HFFc6 (cell line): ENCODE data around the gene POTEI. TPM values are rescaled to one million over a fixed set of nuclear protein-coding genes. Genes with fewer than 3 reads are reported as not detected.
"Not testable (repeated sequence)": the region's sequence is repeated elsewhere in the genome, so short reads cannot be mapped to it uniquely, and the experiment has no call there.

Source experiments
- DNase-seq: peaks from one replicate; pipeline ENCODE4 v3.0.0-alpha.2; 2018
- H3K27ac Mint-ChIP-seq: 2 replicates; pipeline ENCODE4 v1.8.0; 2020; ENCODE audit warnings: mild to moderate bottlenecking, mixed read lengths
- H3K27me3 Mint-ChIP-seq: 2 replicates; pipeline ENCODE4 v1.8.0; 2021; ENCODE audit warnings: mild to moderate bottlenecking, moderate library complexity, mixed read lengths; ENCODE audit not compliant: insufficient read depth
- H3K36me3 Mint-ChIP-seq: 2 replicates; pipeline ENCODE4 v1.8.0; 2021; ENCODE audit warnings: low read depth, mixed read lengths
- H3K4me1 Mint-ChIP-seq: 2 replicates; pipeline ENCODE4 v1.8.0; 2020; ENCODE audit warnings: low read depth, mixed read lengths
- H3K4me3 Mint-ChIP-seq: 2 replicates; pipeline ENCODE4 v1.8.0; 2020; ENCODE audit warnings: mild to moderate bottlenecking, moderate library complexity, mixed read lengths
- H3K9me3 Mint-ChIP-seq: 2 replicates; pipeline ENCODE4 v1.8.0; 2020; ENCODE audit warnings: mild to moderate bottlenecking, mixed read lengths
- long read RNA-seq: library from polyadenylated mRNA; unstranded; transcript quantifications from one replicate; pipeline ENCODE4 v2.0.0, GENCODE V29; 2019
- total RNA-seq, 6 experiments: library from RNA; stranded (reverse); fragmentation: NEBNext Ultra II Directional; extraction: Animal tissue kit (Norgen Biotek cat#: 25700); gene quantifications; 2 replicates in 1 of 6; 3 replicates in 5 of 6; pipeline ENCODE4 v1.2.3, GENCODE V29; 2021

The POTEI gene
- total RNA-seq: not detected
- long read RNA-seq, partial matches to known transcripts: 0 of 2 reads
- long read RNA-seq, other reads (novel, unspliced or antisense): 2 of 2 reads

GRCh38 chr2:130509228-130509627 lies at the start of gene POTEI:
Gene POTEI, minus strand, starts transcription at chr2:130509328. Its CDS starts 93 bp downstream, at chr2:130509235.
- not testable (repeated sequence) for H3K27ac Mint-ChIP-seq, H3K27me3 Mint-ChIP-seq, H3K4me3 Mint-ChIP-seq, H3K9me3 Mint-ChIP-seq, DNase-seq, H3K4me1 Mint-ChIP-seq, H3K36me3 Mint-ChIP-seq

DNA sequence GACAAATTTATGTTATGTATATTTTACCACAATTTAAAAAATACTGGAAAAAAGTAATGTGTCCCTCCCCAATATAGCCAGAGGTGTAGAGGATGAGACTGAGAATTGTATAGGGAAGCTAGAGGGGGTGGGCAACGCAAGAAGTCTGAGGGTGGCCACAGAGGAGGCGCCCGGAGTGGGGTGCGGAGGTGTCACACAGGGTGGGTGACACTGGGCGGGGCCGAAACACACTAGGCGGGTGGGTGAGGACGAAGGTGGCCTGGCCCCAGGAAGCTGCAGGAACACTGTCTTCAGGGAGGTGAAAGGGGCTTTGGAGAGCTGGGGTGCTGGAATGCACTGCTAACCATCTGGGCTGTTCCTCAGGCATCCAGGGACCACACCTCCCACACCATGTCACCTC lies 47.3 kb upstream of the POTEI start:
- H3K27me3 Mint-ChIP-seq, H3K9me3 Mint-ChIP-seq, H3K4me3 Mint-ChIP-seq, H3K27ac Mint-ChIP-seq, H3K4me1 Mint-ChIP-seq, H3K36me3 Mint-ChIP-seq, DNase-seq: not testable (repeated sequence)

- not testable (repeated sequence) for H3K27ac Mint-ChIP-seq, H3K4me3 Mint-ChIP-seq, H3K4me1 Mint-ChIP-seq, H3K36me3 Mint-ChIP-seq, DNase-seq, H3K9me3 Mint-ChIP-seq, H3K27me3 Mint-ChIP-seq
Measured at GRCh38 chr2:130554178-130554577, 45.0 kb upstream of the POTEI start.

GRCh38 chr2:130549475-130549874 lies 40.3 kb upstream of the POTEI start:
- not testable (repeated sequence) for H3K9me3 Mint-ChIP-seq, DNase-seq, H3K36me3 Mint-ChIP-seq, H3K27me3 Mint-ChIP-seq, H3K27ac Mint-ChIP-seq, H3K4me3 Mint-ChIP-seq, H3K4me1 Mint-ChIP-seq

DNA sequence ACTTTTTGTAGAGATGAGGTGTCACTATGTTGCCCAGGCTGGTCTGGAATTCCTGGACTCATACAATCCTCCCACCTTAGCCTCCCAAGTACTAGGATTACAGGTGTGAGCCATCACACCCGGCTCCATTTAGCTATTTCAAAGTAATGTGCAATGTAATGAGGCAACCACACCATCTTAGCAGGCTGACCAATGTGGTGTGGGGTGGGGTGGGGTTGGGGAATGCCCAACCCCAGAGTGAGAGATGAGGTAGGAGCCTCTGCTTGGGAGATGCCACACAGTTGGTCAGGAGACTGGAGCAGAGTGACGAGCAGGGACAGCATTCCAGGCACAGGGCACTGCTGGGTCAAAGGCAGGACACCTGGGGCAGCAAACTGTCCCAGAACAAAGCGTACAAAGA lies 39.3 kb upstream of the POTEI start:
- not testable (repeated sequence) for H3K9me3 Mint-ChIP-seq, H3K4me3 Mint-ChIP-seq, H3K4me1 Mint-ChIP-seq, H3K27ac Mint-ChIP-seq, H3K36me3 Mint-ChIP-seq, DNase-seq, H3K27me3 Mint-ChIP-seq

GRCh38 chr2:130544978-130545377 lies 35.9 kb upstream of the POTEI start:
- not testable (repeated sequence) for H3K36me3 Mint-ChIP-seq, DNase-seq

GRCh38 chr2:130543785-130544528 lies 34.8 kb upstream of the POTEI start:
- H3K36me3 Mint-ChIP-seq, H3K27me3 Mint-ChIP-seq, H3K4me3 Mint-ChIP-seq, H3K27ac Mint-ChIP-seq, H3K9me3 Mint-ChIP-seq, H3K4me1 Mint-ChIP-seq, DNase-seq: not testable (repeated sequence)

More at GRCh38 chr2:130544978-130545377, 35.9 kb upstream of the POTEI start:
- H3K27ac Mint-ChIP-seq, H3K27me3 Mint-ChIP-seq, H3K9me3 Mint-ChIP-seq, H3K4me3 Mint-ChIP-seq, H3K4me1 Mint-ChIP-seq: not testable (repeated sequence)

DNA sequence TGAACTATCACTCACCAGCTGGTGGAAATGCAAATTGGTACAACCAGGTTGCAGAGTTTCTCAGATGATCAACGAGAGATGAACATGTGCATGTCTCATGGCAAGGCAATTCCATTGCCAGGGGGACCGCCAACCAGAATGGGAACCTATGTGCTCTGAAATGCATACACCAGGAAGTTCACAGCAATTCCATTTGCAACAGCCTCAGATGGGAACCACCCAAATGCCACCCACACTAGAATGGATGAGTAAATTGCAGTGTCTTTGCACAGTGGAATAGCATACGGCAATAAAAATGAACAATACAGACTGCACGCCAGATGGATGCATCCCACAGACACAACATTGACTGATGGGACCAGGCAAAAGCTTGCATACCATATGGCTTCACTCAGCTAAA lies 33.7 kb upstream of the POTEI start:
- H3K9me3 Mint-ChIP-seq, H3K4me3 Mint-ChIP-seq, H3K27ac Mint-ChIP-seq, H3K4me1 Mint-ChIP-seq, H3K27me3 Mint-ChIP-seq, DNase-seq, H3K36me3 Mint-ChIP-seq: not testable (repeated sequence)

DNA sequence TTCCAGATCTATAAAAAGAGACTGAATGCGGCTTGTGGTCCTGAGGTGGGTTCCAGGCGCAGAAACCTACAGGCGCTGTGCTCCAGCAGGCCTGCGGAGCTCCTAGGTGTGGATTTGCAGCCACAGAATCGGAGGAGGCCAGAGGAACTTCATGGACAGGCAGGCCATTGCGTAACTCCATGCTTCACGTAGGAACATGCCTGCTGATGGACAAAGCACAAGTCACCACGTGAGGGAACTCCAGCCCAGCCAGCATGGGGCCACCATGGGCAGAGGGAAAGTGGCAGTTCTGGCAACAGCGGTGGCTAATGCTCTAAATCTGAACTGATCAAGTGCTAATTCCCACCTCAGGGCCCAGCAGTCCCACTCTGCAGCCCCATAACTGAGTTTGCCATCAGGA lies 29.1 kb upstream of the POTEI start:
- H3K9me3 Mint-ChIP-seq, H3K27ac Mint-ChIP-seq, H3K4me3 Mint-ChIP-seq, H3K36me3 Mint-ChIP-seq, H3K27me3 Mint-ChIP-seq, DNase-seq, H3K4me1 Mint-ChIP-seq: not testable (repeated sequence)

- H3K4me1 Mint-ChIP-seq, H3K9me3 Mint-ChIP-seq, H3K27me3 Mint-ChIP-seq, H3K36me3 Mint-ChIP-seq, H3K27ac Mint-ChIP-seq, DNase-seq, H3K4me3 Mint-ChIP-seq: not testable (repeated sequence)
Measured at GRCh38 chr2:130536654-130537053, 27.5 kb upstream of the POTEI start.

DNA sequence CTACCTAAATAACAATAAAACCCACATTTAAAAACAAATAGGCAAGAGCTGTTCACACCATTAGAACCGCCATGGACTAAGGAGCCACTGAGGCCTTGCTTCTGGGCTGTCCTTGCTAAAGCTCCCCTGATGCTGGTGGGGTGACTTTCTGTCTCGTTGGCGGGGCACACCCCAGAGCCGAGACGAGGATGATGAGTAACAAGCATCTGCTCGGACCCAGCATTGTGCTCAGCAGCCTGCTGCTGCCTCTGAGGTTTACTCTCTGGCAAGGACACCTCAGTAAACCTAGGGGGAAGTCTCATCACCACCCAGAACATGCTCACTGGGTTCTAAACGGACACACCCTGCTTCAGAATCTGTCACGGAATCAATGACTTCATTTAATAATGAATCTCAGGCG lies 22.5 kb upstream of the POTEI start:
- not testable (repeated sequence) for H3K36me3 Mint-ChIP-seq, H3K27ac Mint-ChIP-seq, H3K4me1 Mint-ChIP-seq, DNase-seq, H3K9me3 Mint-ChIP-seq, H3K27me3 Mint-ChIP-seq, H3K4me3 Mint-ChIP-seq

GRCh38 chr2:130531225-130531624 lies 22.1 kb upstream of the POTEI start:
- H3K27me3 Mint-ChIP-seq, DNase-seq, H3K9me3 Mint-ChIP-seq, H3K36me3 Mint-ChIP-seq, H3K4me3 Mint-ChIP-seq, H3K27ac Mint-ChIP-seq, H3K4me1 Mint-ChIP-seq: not testable (repeated sequence)

- not testable (repeated sequence) for H3K36me3 Mint-ChIP-seq, DNase-seq, H3K27me3 Mint-ChIP-seq, H3K9me3 Mint-ChIP-seq, H3K4me1 Mint-ChIP-seq, H3K27ac Mint-ChIP-seq, H3K4me3 Mint-ChIP-seq
Measured at GRCh38 chr2:130530212-130530611, 21.1 kb upstream of the POTEI start.

DNA sequence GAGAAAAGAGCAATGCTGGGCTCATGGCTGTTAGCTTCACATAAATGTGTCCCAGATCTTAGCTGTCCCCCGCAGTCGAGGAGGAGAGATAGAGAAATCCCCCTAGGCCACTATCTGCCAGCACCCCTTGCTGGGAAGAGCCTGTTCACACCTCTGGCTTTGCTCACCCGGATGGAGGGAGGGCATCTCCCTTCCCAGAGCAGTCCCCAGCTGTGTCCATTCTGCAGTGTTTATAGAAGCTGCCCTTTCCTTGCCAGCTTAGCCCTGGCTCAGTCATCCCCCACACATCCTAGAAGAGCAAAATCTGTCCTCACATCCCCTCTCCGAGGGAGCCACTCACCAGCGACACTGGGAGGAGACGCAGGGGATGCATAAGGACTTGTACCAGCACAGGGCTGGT lies 20.4 kb upstream of the POTEI start:
- not testable (repeated sequence) for DNase-seq, H3K36me3 Mint-ChIP-seq

More for the DNA sequence above, 20.4 kb upstream of the POTEI start:
- not testable (repeated sequence) for H3K4me3 Mint-ChIP-seq, H3K27ac Mint-ChIP-seq, H3K4me1 Mint-ChIP-seq, H3K9me3 Mint-ChIP-seq, H3K27me3 Mint-ChIP-seq
